NCI-H446 treated with DMSO at 0.1 percent for 48 hours (cell line): ENCODE data around the gene ZNF438.

Source experiments
- DNase-seq: peaks from one replicate; lab custom pipeline; 2025; lab: John Stamatoyannopoulos, UW

Gene ZNF438

GRCh38 chr10:30822693-30823465, 208.8 kb downstream of the ZNF438 start:
- no peak for DNase-seq

GRCh38 chr10:30821994-30822692, 209.5 kb downstream of the ZNF438 start:
- no peak for DNase-seq

GRCh38 chr10:30821261-30821993, 210.2 kb downstream of the ZNF438 start:
- DNase-seq = no peak

GRCh38 chr10:30820261-30820991, 211.2 kb downstream of the ZNF438 start:
- no peak for DNase-seq

GRCh38 chr10:30819341-30820181, 212.1 kb downstream of the ZNF438 start:
- DNase-seq = no peak

GRCh38 chr10:30818854-30819253, 212.8 kb downstream of the ZNF438 start:
- no peak for DNase-seq

GRCh38 chr10:30818010-30818660, 213.5 kb downstream of the ZNF438 start:
- no peak for DNase-seq

GRCh38 chr10:30817541-30817940, 214.1 kb downstream of the ZNF438 start:
- no peak for DNase-seq

GRCh38 chr10:30816820-30817171, 214.9 kb downstream of the ZNF438 start:
- no peak for DNase-seq

GRCh38 chr10:30816159-30816819, 215.4 kb downstream of the ZNF438 start:
- DNase-seq = no peak

GRCh38 chr10:30813872-30814481, 217.7 kb downstream of the ZNF438 start:
- no peak for DNase-seq

- no peak for DNase-seq
These were observed 219.4 kb downstream of the ZNF438 start for GRCh38 chr10:30812018-30812851.

- no peak for DNase-seq
These were observed 220.2 kb downstream of the ZNF438 start for GRCh38 chr10:30811276-30812017.

- DNase-seq = no peak
These were observed 221.2 kb downstream of the ZNF438 start for GRCh38 chr10:30810416-30810815.

- DNase-seq = no peak
These were observed 224.8 kb downstream of the ZNF438 start for GRCh38 chr10:30806850-30807249.

- no peak for DNase-seq
These were observed 226.6 kb downstream of the ZNF438 start for GRCh38 chr10:30805061-30805460.

GRCh38 chr10:30804478-30805055, 227.1 kb downstream of the ZNF438 start:
- DNase-seq = no peak

GRCh38 chr10:30803892-30804322, 227.8 kb downstream of the ZNF438 start:
- no peak for DNase-seq
